ENCODE data around the gene BUD23.

The BUD23 gene

DNA sequence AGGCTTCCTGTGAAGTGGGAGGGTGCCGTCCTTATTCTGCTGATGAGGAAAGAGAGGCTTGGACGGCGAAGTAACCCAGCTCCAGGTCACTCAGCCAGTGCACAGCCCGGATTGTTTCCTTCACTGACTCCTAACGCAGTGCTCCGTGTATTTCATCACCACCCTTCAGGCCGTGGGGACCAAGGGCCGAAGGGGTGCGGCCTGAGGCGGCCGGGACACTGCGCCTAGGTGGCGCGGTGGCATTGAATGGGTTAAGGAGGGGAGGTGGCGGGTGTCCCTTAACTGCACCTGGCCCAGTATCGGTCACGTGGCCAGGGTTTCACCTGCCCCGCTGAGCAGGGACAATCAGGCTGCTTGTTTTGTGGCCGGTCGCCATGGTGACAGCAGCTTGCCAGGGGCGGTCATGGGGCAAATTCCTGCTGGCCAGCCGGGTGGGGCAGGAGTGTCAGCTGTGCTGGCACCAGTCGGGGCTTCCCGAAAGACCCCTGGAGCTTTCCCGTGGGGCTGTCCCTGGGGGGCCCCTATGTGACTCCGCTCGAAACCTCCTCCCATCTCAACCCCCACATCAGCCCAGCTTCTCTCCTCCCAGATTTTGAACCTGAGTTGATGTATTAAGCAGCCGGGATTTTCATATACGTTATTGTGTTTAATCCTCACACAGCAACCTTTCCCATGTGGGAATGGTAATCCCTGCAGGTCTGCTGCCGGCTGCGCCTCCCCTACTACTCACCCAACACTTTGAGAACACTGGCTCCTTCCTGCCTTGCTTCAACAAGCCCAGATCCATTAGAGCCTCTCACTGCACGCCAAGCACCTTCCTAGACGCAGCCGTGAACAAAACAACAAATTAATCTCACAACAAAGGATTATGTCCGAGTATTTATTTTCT is 59.6 kb downstream of the BUD23 start:
- no peak for DNase-seq

DNA sequence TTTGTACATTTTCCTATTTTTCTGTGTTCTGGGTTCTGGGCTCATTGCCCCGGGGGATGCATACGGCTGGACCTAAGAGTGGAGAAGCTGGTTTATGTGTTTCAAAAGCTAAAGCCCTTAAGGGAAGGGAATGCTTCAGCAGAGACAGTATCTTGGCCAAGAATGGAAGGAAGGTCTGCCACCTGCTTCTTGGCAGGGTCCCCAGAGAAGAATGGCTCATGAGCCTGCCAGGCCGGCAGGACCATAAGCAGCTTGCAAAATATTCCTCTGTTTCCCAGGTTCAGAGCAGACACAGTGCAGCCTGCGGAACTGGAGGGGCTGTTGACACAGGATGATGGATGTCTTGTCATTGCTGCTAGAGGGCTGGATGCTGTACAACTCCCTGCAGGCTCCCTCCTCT is 63.0 kb downstream of the BUD23 start:
- no peak for DNase-seq
